ENCODE measurements around the gene ING1.
"Not testable (repeated sequence)": the region's sequence is repeated elsewhere in the genome, so short reads cannot be mapped to it uniquely, and the experiment has no call there.

Gene ING1

DNA sequence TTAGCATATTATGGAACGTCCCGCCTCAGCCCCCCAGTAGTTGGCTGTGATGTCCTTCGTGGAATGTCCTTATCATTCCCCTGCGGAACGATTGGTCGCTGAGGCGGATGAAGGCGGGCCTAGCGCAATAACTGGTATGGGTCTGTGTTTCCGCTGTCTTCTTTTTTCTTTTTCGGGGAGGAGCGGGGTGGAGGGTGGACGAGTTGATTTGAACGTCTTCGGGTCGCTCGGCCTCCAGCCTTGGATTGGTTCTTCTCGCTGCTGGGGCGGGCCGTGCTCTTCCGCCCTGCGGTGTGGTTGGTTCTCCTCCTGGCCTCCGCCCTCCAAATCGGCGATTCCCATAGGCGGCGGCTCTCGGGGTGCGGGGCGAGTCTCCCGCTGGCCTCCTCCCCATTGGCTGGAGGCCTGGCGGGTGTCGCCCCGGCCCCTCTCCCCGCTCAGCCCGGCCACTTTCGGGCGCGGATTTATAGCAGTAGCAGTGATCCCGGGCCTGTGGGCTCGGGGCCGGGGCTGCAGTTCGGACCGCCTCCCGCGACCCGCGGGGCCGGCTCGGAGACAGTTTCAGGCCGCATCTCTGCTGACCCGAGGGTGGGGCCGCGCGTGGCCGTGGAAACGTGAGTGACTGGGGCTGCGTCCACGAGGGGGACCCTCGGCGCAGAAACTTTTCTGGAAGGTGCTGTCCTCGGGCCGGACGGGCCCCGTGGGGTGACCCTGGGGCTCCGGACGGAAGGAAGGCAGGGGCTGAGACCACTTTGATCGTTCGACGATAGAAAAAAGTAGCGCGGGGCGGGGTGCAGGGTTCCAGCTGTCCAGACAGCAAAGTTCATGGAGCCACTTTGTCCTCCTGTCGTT is 2.1 kb downstream of the ING1 start:
- peak; percentile 88 to 94 (median 94) for DNase-seq (ENCODE audit: low read depth in 3 of 3)

GRCh38 chr13:110716247-110716515 is 2.7 kb downstream of the ING1 start:
- no peak for DNase-seq (ENCODE audit: low read depth in 3 of 3)

GRCh38 chr13:110719036-110719710 is 5.7 kb downstream of the ING1 start:
- DNase-seq (ENCODE audit: low read depth in 3 of 3) = no peak

DNA sequence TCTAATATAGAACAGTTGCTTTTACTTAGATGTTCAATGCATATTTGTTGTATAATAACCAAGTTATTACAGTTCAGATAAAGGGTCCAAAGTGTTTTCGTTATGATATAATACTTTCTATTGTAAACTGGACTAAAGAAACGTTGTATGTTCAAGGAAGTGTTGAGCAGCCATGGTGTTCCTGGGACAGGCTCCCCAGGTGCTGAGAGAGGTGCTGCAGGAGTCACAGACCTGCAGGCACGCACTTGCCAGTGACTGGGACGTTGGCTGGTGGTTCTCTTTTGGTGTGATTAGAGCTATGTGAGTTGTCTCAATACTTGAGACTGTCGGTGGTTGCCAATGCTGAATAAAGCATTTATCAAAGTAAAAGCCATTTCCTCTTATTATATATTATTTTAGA is 9.5 kb downstream of the ING1 start:
- DNase-seq (ENCODE audit: low read depth in 3 of 3) = no peak

DNA sequence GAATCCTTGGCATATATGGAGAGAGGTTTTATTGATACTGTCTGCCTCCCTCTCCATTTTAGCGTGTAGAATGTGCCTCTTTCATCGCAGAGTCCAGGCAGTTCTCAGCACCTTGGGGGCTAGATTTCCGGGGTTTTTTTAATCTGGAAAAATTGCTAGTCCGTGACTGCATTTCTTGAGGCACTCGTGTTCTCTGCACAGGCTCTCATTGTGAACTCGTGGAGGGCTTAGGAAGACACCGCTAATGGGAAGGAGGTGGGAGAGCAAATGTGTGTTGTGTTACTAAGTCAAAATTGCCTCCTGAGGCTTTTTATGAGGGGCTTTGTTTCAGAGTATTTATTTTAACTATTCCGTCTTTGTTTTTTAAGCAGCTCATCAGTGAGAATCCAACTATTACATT is 10.1 kb downstream of the ING1 start:
- DNase-seq (ENCODE audit: low read depth in 3 of 3) = no peak

- not testable (repeated sequence) for DNase-seq (ENCODE audit: low read depth in 3 of 3)
These were observed 12.7 kb downstream of the ING1 start for GRCh38 chr13:110726153-110726552.

DNA sequence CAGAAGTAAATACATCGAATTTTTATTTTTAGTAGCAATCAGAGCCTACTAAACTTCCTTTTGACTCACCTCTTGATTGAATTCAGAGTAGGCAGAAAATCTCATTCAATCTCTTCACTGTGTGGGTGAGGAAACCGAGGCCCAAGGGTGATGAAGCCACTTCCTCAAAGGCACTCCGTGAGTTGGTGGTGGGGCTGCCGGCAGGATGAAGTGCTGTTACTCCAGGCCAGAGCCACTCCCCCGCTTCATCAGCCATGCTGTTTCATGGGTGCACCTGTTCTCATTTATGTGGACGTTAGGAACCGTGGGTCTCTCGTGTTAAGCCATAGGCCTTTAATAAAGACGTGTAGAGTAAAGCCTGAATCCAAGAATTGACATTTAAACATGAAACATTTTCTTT is 13.2 kb downstream of the ING1 start:
- peak in 1 of 3 experiments; percentile 69 for DNase-seq (ENCODE audit: low read depth in 3 of 3)

GRCh38 chr13:110731072-110731471 is 17.6 kb downstream of the ING1 start:
- no peak for DNase-seq (ENCODE audit: low read depth in 3 of 3)

DNA sequence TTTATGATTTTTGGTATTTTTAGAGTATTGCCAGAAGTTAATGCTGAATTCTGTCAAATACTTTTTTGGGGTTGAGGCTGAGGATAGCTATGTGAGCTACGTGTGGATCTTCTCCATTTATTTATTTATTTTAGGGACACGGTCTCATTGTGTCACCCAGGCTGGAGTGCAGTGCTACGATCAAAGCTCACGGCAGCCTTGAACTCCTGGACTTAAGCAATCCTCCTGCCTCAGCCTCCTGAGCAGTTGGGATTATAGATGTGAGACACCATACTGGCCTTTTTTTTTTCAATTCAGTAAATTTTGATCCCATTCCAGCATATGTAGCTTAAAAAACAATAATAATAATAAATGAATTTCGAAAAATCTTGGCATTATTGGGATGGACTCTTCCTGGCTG is 21.1 kb downstream of the ING1 start:
- DNase-seq (ENCODE audit: low read depth in 3 of 3) = no peak

- DNase-seq (ENCODE audit: low read depth in 3 of 3) = no peak
These were observed 24.1 kb downstream of the ING1 start for GRCh38 chr13:110737555-110737954.

DNA sequence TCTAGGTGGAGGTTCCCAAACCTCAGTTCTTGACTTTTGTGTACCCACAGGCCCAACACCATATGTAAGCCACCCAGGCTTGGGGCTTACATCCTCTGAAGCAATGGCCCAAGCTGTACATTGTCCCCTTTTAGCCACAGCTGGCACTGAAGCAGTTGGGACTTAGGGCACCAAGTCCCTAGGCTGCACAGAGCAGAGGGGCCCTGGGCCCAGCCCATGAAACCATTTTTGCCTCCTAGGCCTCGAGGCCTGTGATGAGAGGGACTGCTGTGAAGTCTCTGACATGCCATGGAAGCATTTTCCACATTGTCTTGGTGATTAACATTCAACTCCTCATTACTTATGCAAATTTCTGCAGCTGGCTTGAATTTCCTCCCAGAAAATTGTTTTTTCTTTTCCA is 30.2 kb downstream of the ING1 start:
- DNase-seq (ENCODE audit: low read depth in 3 of 3) = no peak

DNA sequence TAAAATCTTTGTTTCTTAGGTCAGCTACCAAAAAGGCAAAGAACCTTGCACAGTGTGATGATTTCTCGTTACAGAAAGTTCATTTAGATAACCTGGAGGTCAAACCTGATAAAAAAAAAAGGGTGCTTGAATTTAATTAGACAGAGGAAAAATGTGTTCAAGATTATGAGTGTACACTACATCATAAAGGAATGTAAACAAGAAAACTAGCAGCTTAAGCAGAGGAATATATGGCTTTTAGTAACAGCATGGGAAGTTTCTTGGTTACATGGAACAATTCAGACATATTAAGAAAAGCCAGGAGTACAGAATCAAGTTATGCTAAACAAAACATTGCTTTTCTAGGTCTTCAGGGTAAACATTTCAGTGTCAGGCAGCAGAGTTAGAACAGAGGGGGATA is 32.9 kb downstream of the ING1 start:
- no peak for DNase-seq (ENCODE audit: low read depth in 3 of 3)

- no peak for DNase-seq (ENCODE audit: low read depth in 3 of 3)
These were observed 34.8 kb downstream of the ING1 start for GRCh38 chr13:110748271-110748670.

DNA sequence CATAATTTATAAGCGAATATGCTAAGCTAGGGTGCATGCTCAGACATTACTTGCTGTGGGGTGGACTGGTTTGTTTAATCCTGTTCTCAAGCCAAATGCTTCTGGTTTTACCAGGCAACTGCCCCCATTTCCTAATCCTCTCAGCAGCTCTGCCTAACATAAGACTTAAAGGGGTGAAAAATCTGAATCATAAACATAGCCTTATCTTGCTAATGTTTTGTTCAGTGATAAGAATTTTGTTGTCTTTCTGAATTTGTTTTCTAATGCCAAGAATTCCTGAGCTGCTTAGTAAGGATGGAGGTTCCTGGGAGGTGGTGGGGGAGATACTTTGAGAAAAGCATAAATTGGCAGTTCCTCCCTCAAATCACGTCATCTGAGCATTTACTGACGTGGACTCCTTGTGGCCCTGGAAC is 42.7 kb downstream of the ING1 start:
- no peak for DNase-seq (ENCODE audit: low read depth in 3 of 3)

DNA sequence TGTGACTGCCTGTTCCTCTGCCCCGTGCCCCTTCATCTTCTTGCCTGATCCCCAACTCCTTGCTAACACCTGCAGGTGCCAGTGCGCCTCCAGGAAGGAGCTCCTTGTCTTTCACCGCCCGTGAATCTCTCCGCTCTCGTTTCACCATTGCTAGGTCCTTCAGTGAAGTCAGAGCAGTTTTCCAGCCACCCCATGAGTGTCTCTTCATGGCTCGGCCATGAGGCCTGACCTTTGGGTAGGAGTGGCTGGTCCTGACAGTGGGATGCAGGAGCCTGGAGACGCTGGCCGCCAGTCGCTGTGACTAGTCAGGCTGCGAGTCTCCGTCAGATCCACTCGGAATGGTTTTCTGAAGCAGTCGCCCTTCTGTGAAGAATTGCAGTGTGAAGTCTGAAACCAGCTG is 43.8 kb downstream of the ING1 start:
- DNase-seq (ENCODE audit: low read depth in 3 of 3) = no peak

- no peak for DNase-seq (ENCODE audit: low read depth in 3 of 3)
These were observed 44.8 kb downstream of the ING1 start for GRCh38 chr13:110758195-110758805.

DNA sequence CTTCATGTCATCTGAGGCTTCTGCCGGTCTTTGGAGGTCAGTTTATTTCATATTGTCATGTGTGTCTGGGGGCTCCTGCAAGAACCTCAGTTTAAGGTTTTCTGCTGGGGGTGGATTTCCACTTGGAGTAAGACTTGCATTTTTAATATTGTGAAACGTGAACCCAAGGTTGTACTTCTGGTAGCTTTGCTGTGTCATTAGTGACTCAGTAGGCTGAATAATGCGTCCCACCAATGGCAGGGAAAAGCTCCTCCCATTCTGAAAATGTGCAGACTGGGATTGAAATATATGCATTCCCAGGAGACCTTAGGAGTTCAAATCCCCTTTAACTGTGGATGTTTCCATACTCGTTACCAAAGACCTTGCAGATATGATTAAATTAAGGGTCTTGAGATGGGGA is 46.2 kb downstream of the ING1 start:
- no peak for DNase-seq (ENCODE audit: low read depth in 3 of 3)

DNA sequence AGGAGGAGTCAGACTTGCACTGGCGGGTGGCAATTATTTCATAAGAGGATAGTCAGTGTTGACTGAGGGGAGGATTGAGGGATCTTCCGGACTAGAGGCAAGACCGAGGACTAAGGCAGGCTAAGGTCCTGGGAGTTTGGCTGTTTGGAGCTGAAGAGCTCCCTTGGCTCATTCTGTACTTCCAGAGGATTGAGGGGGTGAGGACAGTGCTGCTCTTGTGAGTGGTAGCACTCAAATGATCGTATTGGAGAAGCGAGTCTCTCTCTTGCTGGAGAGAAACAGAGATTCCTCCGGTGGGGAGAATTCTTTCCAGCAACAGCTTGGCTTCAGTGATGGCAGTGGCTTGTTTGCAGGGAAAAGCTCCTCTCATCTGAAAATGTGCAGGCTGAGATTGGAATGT is 47.1 kb downstream of the ING1 start:
- no peak for DNase-seq (ENCODE audit: low read depth in 3 of 3)

GRCh38 chr13:110766671-110767430 is 53.4 kb downstream of the ING1 start:
- no peak for DNase-seq (ENCODE audit: low read depth in 3 of 3)

GRCh38 chr13:110767476-110767875 is 54.0 kb downstream of the ING1 start:
- DNase-seq (ENCODE audit: low read depth in 3 of 3) = no peak

- DNase-seq (ENCODE audit: low read depth in 3 of 3) = no peak
These were observed 55.6 kb downstream of the ING1 start for GRCh38 chr13:110769097-110769496.

DNA sequence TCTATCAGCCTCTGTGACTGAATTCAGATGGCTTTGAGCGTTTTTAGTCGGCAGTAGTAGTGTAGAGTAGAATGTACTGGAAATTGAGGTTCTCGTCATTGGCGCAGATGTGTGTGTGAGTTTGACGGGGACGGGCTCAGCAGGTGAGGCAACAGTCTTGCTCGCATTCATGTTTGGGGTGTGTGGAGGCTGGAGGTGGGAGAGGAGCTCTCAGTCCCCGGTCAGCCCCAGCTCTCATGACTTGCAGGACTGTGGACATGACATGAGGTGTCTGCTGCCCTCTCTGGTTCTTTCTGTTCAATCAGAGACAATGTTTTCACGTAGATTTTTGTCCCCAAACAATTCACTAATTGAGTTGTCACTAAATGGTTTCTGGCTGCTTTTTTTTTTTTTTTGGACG is 57.2 kb downstream of the ING1 start:
- no peak for DNase-seq (ENCODE audit: low read depth in 3 of 3)
